ENCODE data around the gene IL13RA2.

The IL13RA2 gene, protein sequence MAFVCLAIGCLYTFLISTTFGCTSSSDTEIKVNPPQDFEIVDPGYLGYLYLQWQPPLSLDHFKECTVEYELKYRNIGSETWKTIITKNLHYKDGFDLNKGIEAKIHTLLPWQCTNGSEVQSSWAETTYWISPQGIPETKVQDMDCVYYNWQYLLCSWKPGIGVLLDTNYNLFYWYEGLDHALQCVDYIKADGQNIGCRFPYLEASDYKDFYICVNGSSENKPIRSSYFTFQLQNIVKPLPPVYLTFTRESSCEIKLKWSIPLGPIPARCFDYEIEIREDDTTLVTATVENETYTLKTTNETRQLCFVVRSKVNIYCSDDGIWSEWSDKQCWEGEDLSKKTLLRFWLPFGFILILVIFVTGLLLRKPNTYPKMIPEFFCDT

DNA sequence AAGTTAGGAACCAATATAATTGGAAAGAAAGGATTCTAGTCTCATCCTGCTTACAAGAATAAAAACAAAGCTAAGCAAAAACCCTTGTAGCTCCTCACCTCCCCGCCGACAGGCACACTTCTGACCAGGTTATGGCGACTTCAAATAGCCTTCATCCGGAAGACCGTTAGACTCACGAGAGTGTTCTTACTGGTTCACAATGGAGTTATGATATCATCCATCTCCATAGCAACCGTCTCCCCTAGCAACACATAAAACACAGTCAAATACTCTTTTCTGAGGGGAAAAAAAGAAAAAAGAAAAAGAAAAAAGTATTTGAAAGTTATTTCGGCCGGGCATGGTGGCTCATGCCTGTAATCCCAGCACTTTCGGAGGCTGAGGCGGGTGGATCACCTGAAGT lies at the start of gene IL13RA2:
TSS of gene IL13RA2 (minus strand) at position 162 of the 400 bp plus-strand sequence. CDS start 347 bp downstream, outside the sequence.
- DNase-seq: no peak

DNA sequence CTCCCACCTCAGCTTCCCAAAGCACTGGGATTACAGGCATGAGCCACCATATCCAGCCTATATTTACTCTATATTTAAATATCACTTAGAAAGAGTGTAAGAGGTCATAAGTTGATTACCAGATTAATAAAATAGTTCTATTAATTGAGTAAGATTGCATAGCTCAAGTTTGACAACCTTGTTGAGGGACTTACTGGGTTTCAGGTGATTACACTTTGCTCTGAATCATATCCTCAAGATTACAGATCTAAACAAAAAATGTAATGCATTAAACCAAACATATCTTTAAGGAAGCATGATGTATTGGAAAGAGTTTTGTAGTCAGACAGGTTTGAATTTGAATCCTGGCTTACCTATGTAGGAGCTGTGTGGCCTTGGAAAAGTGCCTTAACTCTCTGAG lies 47.9 kb upstream of the IL13RA2 start:
- no peak for DNase-seq

DNA sequence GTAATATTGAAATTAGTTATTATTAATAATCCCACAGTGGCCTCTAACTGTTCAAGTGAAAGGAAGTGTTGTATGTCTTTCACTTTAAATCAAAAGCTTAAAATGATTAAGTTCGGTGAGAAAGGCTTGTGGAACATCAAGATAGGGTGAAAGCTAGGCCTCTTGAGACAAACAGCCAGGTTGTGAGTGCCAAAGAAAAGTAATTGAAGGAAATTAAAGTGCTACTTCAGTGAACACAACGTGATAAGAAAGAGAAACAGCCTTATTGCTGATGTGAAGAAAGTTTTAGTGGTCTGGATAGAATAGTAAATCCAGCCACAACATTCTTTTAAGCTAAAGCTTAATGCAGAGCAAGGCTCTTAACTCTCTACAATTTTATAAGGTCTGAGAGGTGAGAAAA lies 42.6 kb upstream of the IL13RA2 start:
- DNase-seq: no peak

DNA sequence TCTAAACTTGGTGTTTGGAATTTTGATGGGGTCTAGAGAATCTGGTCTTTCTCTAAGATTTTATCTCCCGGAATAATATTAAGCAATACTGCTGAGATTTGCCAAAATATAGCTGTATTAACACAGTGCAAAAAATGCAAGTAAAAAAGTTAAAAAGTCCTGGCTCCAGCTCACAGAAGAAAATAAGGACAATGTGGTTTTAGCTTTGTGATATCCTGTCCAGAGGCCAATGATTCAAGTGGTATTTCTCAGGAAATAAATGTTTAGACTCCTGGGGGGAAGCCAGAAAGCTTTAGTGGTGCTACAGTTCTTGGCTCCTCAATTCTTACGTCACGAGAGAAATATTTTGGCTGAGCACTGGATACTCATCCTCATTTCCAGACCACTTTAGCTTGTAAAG lies 40.9 kb upstream of the IL13RA2 start:
- no peak for DNase-seq

DNA sequence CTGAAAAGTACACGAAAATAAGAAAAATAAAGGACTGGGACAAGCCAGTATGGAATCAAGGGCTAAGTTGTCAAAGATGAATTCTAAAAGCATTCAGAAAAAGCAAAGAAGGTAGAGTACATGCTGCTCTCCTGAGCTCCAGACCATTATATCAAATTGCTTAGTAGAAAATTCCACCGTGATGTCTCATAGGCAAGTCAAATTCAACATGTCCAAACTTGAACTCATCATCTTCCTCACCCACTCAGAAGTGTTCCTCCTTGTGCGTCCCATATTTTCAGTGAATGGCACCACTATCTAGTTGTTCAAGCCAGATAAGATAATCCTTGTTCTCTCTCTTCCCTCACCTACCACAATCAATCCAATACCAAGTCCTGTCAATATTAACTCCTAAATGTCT lies 37.5 kb upstream of the IL13RA2 start:
- no peak for DNase-seq

DNA sequence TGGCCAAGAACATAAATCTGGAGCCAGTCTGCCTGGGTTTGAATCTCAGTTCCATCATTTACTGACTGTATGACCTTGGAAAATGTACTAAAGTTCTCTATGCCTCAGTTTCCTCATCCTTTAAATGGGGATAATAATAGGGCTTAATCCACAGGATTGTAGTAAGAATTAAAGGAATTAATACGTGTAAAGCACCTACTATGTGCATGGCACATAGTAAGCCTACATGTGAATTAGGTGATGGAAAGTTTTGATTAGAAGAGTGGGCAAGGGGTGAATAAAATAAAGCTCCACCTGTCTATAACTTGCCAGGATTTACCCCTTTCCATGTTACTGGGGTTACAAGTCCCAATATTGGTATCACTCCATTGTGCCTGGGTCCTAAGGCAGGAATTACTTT lies 35.8 kb upstream of the IL13RA2 start:
- DNase-seq: no peak

DNA sequence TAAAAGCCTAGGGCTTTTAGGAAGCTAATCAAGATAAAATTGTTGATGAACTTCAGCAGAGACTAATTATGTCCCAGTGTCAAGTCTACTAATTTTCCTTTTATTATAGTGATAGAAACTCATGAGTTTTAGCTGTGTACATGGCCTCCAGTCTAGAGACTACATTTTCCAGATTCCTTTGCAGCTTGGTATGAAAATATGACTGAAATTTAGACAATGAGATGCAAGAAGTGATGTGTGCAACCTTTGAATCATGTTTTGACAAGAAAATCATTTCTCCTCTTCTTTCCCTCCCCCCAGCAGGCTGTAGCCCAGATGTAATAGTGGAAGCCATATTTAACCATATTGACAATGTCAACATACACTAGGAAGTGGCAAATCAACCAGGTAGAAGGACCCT lies 30.3 kb upstream of the IL13RA2 start:
- no peak for DNase-seq

DNA sequence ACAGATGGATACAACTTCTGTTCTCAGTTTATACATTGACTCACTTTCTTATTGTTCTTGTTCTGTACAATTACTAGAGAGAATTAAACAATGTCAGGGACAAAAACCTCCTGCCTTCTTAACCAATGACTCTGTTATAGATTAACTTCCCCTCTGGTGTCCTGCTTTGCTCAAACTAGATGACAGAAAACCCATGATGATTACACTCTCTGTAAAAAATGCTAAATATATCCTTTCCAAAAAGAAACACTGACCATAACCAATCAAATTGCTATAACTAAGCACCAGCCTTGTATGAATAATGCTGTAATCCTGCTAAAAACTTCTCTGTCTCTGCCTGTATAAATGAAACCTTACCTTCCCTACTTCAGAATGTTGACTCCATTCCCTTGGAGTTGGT lies 29.8 kb upstream of the IL13RA2 start:
- no peak for DNase-seq

DNA sequence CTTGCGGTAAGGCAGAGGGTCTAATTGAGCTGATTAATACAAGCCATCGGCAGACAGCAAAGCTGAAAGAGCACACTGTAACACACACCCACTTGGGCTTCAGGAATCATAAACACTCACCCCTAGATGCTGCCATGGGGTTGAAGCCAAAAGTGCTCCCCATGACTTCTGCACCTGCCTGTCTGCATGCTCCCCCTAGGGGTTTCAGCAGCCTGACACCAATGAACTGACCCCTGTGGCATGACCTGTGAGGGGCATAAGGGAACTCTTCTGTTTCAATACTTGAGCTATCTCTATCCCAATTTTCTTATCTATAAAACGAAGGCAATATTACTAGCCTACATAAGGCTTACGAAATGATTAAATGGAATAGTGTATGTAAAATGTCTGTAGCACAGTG lies 23.0 kb upstream of the IL13RA2 start:
- DNase-seq: no peak

DNA sequence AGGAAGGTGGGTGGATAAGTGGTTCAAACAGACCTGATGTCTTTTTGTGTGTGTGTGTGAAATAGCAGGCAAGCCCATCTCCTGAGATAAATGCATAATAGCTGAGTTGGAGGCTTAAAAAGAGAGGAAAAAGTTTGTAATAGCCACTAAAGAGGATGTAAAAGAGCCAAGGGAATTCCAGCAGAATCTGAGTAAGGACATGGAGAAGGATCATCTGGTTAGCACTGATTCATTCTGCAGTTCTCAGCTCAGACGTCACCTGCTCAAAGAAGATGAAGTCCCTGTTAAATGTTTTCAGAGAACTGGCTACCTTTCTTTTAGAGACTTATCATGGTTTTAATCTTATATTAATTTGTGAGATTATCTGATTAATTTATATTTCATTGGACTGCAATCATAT lies 21.0 kb upstream of the IL13RA2 start:
- no peak for DNase-seq

DNA sequence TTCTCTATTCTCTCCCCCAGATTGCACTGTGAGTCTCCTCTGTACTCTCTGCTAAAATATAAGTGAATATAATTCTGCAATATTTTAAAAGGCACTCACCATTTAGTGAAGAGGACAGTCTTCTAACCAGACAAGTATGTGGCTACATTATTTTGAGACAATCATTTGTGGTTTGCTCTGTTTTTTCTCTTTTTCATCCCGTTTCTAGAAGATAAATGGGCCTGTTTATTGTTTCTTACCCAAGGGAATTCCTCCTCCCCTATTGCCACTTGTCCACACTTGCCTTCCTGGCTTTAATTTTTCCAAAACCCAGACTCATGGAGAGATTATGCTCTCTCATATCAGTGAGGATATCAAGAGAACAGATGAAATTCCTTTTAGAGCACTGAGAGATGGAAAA lies 18.6 kb upstream of the IL13RA2 start:
- no peak for DNase-seq

DNA sequence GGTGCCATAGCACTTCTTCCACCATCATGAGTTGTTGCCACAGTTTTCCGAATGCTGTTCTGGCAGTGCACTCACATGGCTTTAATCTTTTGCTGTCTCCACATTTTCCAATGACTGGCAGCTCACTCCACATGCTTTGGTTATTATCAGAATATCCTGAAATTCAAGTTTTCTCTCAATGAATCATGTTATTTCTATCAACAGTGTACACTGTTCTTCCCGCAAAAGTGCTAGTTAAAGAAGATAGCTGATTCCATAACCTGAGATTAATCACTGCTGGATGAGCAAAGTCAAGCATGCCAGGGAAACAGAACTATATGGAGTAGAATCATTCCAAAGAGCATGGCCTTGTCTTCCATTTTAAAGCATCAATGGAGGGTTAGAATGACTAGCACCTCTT lies 14.6 kb upstream of the IL13RA2 start:
- no peak for DNase-seq

DNA sequence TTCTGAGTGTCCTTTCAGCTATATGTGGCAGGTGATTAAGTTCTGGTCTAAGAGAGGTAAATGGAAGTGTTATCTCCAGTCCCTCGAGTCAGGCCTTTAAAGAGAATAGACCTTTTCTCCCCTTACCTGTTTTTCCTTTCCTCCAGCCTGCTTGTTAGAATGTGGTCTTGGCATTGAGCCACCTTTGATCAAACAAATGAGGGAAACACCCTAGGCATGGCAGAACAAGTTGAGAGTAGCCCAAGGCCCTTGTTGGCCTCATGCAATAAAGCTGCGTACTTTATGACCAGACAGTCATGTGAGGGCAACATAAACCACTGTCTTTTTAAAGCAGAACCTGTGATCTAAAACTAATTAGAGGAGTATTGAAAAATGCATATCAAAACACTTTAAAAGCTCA lies 13.2 kb upstream of the IL13RA2 start:
- no peak for DNase-seq

DNA sequence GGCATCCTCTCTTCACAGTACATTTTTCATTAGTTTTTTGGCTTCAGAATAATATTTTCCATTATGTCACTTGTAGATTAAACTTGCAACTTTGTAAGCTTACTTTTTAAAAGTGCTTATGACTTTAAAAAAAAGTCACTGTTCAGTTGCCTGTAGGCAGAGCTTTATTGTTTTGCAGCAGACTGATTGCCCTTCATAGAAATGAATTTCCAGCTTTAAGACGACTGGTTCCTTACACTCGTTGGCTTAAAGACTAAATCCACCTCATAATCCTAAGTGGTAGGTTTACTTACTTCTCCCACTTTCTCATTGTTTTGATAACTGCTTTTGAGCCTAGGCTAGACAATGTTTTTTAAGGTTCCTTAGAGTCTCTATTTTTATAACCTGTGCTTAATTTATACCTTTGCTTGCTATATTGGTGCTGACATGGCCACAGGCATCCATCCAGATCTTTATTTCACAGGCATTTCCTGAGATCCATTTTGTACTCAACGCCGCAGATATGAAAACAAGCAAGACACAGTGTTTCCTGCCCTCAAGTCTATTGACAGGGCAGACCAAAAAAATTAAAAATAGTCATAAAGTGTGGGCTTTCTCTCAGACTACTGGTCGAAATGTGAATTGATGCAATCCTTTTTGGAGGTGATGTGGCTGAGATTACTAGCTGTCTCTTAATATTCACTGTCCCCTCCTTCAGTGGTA lies 12.6 kb upstream of the IL13RA2 start:
- DNase-seq: no peak

DNA sequence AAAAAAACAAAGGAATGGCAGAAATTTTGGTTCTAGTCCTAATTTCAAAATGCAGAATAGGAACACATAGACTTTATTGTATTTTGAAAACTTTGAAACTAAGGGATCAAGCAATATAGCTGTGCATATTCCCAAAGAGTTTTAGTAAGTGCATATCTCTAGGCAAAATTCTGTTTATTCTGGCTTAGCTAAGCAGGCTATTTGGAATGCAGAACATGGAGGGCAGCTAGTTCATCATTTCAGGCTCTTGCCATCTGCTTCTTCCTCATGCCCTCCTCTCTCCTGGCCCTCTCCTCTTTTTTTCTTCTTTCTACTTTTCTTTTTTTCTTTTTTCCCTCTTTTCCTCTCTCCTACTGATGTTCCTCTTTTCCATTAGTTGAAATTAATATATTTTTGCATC lies 12.0 kb upstream of the IL13RA2 start:
- DNase-seq: no peak

DNA sequence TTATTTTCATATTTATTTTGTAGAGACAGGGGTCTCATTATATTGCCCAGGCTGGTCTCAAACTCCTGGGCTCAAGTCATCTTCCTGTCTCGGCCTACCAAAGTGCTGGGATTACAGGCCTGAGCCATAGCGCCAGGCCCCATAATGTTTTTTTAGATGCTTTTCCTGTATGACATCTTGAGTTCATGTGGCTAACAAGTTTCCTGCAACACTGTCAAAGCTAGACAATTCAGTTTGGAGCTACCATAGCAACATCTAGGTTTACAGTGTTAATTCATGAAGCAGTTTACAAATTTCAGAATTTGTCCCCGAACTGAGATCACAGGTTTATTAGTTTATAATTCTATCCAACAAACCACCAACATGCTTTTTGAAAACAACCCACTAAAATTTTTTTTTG lies 6.4 kb upstream of the IL13RA2 start:
- DNase-seq: no peak

DNA sequence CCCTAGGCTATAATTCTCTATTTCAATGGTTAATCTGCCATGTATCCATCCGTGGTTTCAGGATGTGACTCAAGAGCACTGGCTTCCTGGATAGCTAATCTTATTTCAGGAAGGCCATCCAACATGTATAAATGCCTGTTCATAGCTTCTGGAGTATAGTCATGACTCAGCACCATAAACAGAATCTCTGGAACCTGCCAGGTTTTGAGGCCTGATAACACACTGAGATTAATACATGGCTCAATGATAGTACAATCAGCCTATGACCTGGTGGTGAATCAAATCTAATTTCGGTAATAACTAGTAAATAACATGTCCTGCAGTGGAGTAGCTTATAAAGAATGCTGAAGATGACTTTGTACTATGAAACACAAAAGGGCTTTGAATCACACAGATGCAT lies 5.7 kb upstream of the IL13RA2 start:
- no peak for DNase-seq

DNA sequence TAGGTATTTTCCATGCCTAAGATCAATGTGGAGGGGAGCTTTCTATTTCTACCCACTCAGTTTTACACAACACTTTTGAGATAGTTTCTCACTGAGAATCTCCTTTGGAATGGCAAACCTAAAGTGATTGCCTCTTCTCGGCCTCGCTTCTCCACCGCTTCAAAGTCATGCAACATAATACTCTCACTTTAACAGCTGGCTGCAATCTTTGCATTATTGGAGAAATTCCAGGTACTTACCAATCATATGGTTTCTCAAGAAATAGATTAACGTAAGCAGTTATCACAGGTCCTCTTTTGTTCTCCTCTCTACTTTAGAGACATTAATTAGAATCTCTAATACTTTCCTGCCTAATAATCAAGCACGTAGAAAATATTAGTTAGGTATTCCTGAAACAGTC lies 3.7 kb upstream of the IL13RA2 start:
- no peak for DNase-seq

DNA sequence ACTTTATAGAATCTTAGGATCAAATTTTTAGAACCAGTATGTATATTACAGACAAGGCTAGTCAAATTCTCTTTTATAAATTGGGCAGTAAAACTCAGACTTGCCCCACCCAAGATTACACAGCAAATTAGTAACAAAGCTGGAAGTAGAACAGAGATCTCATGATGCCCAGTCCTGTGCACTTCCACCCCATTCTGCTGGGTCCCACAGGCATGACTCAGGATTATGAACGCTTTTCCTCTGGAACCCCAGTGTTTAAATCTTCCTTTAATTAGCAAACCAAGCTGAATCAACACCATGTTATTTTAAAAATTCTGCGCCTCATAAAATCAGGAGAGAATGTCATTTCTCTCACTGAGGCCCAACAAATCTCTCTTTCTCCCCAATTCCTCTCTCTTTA lies 1.5 kb upstream of the IL13RA2 start:
- DNase-seq: no peak

DNA sequence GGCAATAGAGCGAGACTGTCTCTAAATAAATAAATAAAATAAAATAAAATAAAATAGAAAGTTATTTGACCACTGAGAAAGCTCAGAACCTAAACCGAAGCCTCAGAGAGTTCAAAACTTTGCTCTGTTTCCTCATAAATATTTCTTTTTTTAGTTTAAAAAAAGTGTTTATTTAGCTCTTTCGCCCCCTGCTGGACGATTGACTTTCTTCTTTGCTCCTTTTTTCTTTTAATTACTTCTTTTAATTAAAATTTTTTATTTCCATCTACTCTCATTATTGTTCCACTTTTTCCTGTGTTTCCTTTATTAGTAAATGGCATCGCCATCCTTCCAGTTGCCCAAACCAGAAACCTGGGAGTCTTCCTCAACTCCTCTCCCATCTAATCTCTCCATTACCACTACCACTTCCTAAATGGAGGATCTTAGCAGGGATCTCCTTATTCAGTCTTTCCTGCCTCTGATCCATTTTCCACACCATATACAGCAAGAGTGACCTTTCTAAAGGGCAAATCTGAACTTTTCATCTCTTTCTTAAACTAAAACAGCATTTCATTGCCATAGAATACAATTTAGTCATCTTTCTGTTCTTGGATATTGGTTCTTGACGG lies 728 bp upstream of the IL13RA2 start:
- DNase-seq: no peak

DNA sequence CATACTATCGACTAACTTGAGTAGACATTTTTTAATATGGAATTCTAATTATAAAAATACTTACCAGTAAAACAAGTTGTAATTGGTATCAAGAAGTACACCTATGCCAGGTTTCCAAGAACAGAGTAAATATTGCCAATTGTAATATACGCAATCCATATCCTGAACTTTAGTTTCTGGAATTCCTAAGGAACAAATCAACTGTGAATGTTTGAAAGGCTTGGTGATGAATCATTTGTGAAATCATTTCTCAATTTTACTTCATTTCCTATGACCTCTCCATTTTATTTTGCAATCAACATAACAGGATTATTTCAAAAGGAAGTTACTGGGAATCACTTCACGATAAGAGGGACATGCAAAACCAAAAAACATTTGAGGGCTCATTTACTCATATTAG lies 3.7 kb downstream of the IL13RA2 start:
- no peak for DNase-seq

DNA sequence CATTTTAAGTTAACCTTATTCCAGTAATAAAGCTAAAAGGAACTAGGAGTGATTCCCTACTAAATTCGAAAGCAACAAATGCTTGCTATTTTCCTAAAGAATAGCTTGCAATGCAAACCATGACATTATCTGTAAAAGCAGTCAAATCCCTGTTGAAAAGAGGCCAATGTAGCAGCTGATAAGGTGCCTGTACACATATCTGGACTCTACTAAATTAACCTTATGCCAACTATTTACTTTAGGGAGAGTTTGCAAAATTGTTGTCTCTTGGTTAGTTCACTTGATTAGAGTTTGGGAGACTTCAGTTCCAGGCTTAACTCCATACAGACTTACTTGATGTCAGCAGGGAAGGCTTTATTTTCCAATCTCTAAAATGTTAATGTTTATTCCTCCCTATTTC lies 6.0 kb downstream of the IL13RA2 start:
- no peak for DNase-seq

DNA sequence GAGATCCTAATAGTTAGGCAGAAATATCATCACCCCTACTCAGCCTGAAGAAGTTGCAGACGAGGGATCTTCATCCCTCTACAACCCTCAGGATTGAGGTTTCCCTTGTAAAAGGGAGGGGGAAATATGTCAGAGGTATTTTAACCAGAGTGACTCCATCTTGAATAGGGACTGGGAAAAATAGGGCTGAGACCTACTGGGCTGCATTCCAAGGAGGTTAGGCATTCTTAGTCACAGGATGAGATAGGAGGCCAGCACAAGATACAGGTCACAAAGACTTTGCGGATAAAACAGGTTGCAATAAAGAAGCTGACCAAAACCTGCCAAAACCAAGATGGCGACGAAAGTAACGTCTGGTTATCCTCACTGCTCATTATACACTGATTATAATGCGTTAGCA lies 17.5 kb downstream of the IL13RA2 start:
- no peak for DNase-seq

DNA sequence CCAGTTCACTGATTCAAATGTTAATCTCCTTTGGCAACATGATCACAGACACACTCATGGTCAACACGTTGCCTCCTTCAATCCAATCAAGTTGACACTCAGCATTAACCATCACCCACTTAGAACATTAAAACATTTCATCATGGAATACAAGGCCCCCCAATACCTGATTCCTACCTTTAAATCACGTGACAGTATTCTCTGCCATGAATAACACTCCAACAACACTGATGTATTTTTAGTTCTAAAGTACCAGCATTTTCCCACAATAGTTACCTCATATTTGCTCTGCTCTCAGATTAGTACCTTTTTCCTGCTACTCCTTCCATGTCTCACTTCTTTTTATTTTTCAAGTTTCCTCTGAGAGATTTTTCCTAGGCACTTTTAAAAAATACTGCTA lies 19.6 kb downstream of the IL13RA2 start:
- DNase-seq: no peak
